ENCODE measurements around the gene SLC27A6.

SLC27A6 gene

DNA sequence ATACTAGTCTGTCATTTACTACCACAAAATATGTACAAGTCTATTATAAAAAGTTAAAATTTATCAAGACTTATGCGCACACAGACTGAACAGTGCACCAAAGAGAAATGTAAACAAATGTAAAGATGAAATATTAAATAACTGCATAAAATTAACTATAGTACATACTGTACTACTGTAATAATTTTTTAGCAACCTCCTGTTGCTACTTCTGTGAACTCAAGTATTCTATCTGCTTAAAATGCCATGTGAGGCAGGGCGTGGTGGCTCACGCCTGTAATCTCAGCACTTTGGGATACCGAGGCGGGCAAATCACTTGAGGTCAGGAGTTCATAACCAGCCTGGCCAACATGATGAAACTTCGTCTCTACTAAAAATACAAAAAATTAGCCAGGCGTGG, 115.5 kb downstream of the SLC27A6 start:
- ATAC-seq, result no peak
- no peak for TF ChIP-seq TCF4 (CRISPR knock-in tag; IDR thresholded peaks at IDR 0.05; ENCODE audit: borderline replicate concordance)
- no peak for TF ChIP-seq ARNTL (CRISPR knock-in tag; IDR thresholded peaks at IDR 0.05; ENCODE audit: borderline replicate concordance, low read depth)
- no peak for TF ChIP-seq TOX (CRISPR knock-in tag; IDR thresholded peaks at IDR 0.05; ENCODE audit: borderline replicate concordance)
- TF ChIP-seq OSR1 (CRISPR knock-in tag; IDR thresholded peaks at IDR 0.05), result no peak
- TF ChIP-seq ZNF8 (CRISPR knock-in tag; IDR thresholded peaks at IDR 0.05), result no peak
- TF ChIP-seq ESRRG (CRISPR knock-in tag; IDR thresholded peaks at IDR 0.05), result no peak
- TF ChIP-seq GLIS3 (CRISPR knock-in tag; IDR thresholded peaks at IDR 0.05), result no peak
- TF ChIP-seq, protein P1, sequence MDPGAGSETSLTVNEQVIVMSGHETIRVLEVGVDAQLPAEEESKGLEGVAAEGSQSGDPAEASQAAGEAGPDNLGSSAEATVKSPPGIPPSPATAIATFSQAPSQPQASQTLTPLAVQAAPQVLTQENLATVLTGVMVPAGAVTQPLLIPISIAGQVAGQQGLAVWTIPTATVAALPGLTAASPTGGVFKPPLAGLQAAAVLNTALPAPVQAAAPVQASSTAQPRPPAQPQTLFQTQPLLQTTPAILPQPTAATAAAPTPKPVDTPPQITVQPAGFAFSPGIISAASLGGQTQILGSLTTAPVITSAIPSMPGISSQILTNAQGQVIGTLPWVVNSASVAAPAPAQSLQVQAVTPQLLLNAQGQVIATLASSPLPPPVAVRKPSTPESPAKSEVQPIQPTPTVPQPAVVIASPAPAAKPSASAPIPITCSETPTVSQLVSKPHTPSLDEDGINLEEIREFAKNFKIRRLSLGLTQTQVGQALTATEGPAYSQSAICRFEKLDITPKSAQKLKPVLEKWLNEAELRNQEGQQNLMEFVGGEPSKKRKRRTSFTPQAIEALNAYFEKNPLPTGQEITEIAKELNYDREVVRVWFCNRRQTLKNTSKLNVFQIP (CRISPR knock-in tag; IDR thresholded peaks at IDR 0.05; ENCODE audit: borderline replicate concordance, low read depth), result no peak
- TF ChIP-seq, protein P2, sequence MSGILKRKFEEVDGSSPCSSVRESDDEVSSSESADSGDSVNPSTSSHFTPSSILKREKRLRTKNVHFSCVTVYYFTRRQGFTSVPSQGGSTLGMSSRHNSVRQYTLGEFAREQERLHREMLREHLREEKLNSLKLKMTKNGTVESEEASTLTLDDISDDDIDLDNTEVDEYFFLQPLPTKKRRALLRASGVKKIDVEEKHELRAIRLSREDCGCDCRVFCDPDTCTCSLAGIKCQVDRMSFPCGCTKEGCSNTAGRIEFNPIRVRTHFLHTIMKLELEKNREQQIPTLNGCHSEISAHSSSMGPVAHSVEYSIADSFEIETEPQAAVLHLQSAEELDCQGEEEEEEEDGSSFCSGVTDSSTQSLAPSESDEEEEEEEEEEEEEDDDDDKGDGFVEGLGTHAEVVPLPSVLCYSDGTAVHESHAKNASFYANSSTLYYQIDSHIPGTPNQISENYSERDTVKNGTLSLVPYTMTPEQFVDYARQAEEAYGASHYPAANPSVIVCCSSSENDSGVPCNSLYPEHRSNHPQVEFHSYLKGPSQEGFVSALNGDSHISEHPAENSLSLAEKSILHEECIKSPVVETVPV (CRISPR knock-in tag; IDR thresholded peaks at IDR 0.05), result no peak
- TF ChIP-seq, protein P3, sequence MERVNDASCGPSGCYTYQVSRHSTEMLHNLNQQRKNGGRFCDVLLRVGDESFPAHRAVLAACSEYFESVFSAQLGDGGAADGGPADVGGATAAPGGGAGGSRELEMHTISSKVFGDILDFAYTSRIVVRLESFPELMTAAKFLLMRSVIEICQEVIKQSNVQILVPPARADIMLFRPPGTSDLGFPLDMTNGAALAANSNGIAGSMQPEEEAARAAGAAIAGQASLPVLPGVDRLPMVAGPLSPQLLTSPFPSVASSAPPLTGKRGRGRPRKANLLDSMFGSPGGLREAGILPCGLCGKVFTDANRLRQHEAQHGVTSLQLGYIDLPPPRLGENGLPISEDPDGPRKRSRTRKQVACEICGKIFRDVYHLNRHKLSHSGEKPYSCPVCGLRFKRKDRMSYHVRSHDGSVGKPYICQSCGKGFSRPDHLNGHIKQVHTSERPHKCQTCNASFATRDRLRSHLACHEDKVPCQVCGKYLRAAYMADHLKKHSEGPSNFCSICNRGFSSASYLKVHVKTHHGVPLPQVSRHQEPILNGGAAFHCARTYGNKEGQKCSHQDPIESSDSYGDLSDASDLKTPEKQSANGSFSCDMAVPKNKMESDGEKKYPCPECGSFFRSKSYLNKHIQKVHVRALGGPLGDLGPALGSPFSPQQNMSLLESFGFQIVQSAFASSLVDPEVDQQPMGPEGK (CRISPR knock-in tag; IDR thresholded peaks at IDR 0.05; ENCODE audit: borderline replicate concordance), result no peak
- TF ChIP-seq, protein P4, sequence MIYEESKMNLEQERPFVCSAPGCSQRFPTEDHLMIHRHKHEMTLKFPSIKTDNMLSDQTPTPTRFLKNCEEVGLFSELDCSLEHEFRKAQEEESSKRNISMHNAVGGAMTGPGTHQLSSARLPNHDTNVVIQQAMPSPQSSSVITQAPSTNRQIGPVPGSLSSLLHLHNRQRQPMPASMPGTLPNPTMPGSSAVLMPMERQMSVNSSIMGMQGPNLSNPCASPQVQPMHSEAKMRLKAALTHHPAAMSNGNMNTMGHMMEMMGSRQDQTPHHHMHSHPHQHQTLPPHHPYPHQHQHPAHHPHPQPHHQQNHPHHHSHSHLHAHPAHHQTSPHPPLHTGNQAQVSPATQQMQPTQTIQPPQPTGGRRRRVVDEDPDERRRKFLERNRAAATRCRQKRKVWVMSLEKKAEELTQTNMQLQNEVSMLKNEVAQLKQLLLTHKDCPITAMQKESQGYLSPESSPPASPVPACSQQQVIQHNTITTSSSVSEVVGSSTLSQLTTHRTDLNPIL (CRISPR knock-in tag; IDR thresholded peaks at IDR 0.05; ENCODE audit: low read depth), result no peak
- TF ChIP-seq ZFP3 (CRISPR knock-in tag; IDR thresholded peaks at IDR 0.05), result no peak
- TF ChIP-seq, protein P5, sequence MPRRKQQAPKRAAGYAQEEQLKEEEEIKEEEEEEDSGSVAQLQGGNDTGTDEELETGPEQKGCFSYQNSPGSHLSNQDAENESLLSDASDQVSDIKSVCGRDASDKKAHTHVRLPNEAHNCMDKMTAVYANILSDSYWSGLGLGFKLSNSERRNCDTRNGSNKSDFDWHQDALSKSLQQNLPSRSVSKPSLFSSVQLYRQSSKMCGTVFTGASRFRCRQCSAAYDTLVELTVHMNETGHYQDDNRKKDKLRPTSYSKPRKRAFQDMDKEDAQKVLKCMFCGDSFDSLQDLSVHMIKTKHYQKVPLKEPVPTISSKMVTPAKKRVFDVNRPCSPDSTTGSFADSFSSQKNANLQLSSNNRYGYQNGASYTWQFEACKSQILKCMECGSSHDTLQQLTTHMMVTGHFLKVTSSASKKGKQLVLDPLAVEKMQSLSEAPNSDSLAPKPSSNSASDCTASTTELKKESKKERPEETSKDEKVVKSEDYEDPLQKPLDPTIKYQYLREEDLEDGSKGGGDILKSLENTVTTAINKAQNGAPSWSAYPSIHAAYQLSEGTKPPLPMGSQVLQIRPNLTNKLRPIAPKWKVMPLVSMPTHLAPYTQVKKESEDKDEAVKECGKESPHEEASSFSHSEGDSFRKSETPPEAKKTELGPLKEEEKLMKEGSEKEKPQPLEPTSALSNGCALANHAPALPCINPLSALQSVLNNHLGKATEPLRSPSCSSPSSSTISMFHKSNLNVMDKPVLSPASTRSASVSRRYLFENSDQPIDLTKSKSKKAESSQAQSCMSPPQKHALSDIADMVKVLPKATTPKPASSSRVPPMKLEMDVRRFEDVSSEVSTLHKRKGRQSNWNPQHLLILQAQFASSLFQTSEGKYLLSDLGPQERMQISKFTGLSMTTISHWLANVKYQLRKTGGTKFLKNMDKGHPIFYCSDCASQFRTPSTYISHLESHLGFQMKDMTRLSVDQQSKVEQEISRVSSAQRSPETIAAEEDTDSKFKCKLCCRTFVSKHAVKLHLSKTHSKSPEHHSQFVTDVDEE (CRISPR knock-in tag; IDR thresholded peaks at IDR 0.05), result no peak
- no peak for TF ChIP-seq RARB (CRISPR knock-in tag; IDR thresholded peaks at IDR 0.05)
- no peak for TF ChIP-seq ZNF565 (CRISPR knock-in tag; conservative IDR thresholded peaks at IDR 0.05; ENCODE audit: low read depth)
- TF ChIP-seq PPARA (CRISPR knock-in tag; IDR thresholded peaks at IDR 0.05; ENCODE audit: borderline replicate concordance), result no peak

DNA sequence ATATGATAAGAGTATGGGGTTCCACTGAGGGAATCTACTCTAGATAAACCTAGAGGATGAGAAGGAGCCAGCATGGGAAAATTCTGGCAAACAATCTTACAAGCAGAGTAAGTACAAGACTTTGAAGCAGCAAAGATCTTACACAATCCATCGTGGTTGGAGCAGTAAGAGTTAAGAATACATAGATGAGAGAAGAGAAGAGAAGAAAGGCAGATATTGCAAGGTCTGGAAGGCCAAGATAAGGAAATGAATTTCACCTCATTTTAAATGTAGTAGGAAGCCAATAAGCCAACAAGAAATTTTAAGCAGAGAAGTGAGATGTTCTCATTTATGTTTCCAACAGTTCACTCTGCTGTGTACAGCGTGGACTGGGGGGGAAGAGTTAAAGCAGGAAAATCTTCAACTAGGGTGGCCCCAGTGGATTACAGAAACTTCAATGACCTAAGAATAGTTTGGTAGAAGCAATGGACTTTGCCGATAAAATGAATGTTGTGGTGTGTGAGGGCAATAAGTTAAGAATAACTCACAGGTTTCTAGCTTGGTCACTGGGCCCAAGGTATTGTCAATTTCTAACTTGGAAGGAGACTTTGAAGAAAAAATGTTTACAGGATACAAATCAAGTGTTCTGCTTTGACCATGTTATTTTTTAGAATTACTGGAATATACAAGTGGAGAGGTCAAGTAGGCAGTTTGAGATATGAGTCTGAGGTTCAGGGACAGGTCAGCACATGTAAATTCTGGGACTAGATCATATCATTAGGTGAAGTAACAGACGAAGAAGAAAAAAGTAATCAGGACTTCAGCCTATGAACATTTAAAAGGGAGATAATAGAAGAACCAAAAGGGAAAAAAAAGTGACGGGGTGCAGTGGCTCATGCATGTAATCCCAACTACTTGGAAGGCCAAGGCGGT, 117.2 kb downstream of the SLC27A6 start:
- ATAC-seq, result no peak
- TF ChIP-seq ZFP30 (CRISPR knock-in tag; IDR thresholded peaks at IDR 0.05) (no peak), TOX (CRISPR knock-in tag; IDR thresholded peaks at IDR 0.05; ENCODE audit: borderline replicate concordance) (no peak), ISL1 (CRISPR knock-in tag; IDR thresholded peaks at IDR 0.05) (no peak), ZNF8 (CRISPR knock-in tag; IDR thresholded peaks at IDR 0.05) (no peak), CSDC2 (CRISPR knock-in tag; IDR thresholded peaks at IDR 0.05) (no peak), ZNF565 (CRISPR knock-in tag; conservative IDR thresholded peaks at IDR 0.05; ENCODE audit: low read depth) (no peak), SNAI2 (CRISPR knock-in tag; IDR thresholded peaks at IDR 0.05) (no peak)
- TF ChIP-seq, protein P2 (CRISPR knock-in tag; IDR thresholded peaks at IDR 0.05), result no peak
- TF ChIP-seq, protein P3 (CRISPR knock-in tag; IDR thresholded peaks at IDR 0.05; ENCODE audit: borderline replicate concordance), result no peak

Data from SK-N-SH treated with all-trans-retinoic acid at 6 μM for 48 hours (cell line).